IPS-18c (cell line): ENCODE measurements around the gene CD248.
A peak's percentile ranks its signal among the peaks of the same experiment; 100 is the strongest.

Source experiments
- H3K4me3 ChIP-seq: 2 replicates; pipeline ENCODE4 v1.7.0; 2013; ENCODE audit warnings: low read depth, mild to moderate bottlenecking, low read length, moderate library complexity; ENCODE audit not compliant: insufficient read depth
- H3K9me3 ChIP-seq: one replicate; pipeline ENCODE4 v1.6.1; 2013; ENCODE audit warnings: mild to moderate bottlenecking, low read length, moderate library complexity; ENCODE audit not compliant: control insufficient read depth, insufficient read depth

CD248 gene

GRCh38 chr11:66302656-66303055, 14.2 kb downstream of the CD248 start:
- no peak overlapping the region for H3K4me3 ChIP-seq
- H3K9me3 ChIP-seq, result no peaks in the 10 kb centered on the region

- H3K4me3 ChIP-seq, result no peak overlapping the region
- H3K9me3 ChIP-seq, result no peaks in the 10 kb centered on the region
These were observed 17.7 kb downstream of the CD248 start for GRCh38 chr11:66299186-66299585.

- no peak overlapping the region for H3K4me3 ChIP-seq
These were observed 19.2 kb downstream of the CD248 start for GRCh38 chr11:66297610-66298009.

GRCh38 chr11:66294626-66295620, 21.9 kb downstream of the CD248 start:
- Histone ChIP-seq H3K4me3 (no peak overlapping the region), H3K9me3 (no peaks in the 10 kb centered on the region)

More at GRCh38 chr11:66297610-66298009, 19.2 kb downstream of the CD248 start:
- H3K9me3 ChIP-seq, result no peaks in the 10 kb centered on the region

GRCh38 chr11:66293777-66294625, 22.8 kb downstream of the CD248 start:
- Histone ChIP-seq H3K9me3 (no peaks in the 10 kb centered on the region), H3K4me3 (no peak overlapping the region)

GRCh38 chr11:66293352-66293751, 23.5 kb downstream of the CD248 start:
- no peak overlapping the region for H3K4me3 ChIP-seq
- no peaks in the 10 kb centered on the region for H3K9me3 ChIP-seq

- Histone ChIP-seq H3K4me3 (peak overlapping the region; percentile 63; the same call in 1 of the 2 replicates), H3K9me3 (no peaks in the 10 kb centered on the region)
These were observed 24.1 kb downstream of the CD248 start for GRCh38 chr11:66292543-66293332.

GRCh38 chr11:66291706-66292542, 24.9 kb downstream of the CD248 start, which contains the start of gene TMEM151A:
Gene TMEM151A, plus strand, starts transcription at chr11:66291894. Its CDS starts 120 bp downstream, at chr11:66292014.
- peak within 1 kb of the TSS; percentile 63 for H3K4me3 ChIP-seq

GRCh38 chr11:66291303-66291705, 25.5 kb downstream of the CD248 start:
- H3K9me3 ChIP-seq, result no peaks in the 10 kb centered on the region
- H3K4me3 ChIP-seq, result peak overlapping the region; percentile 63; the same call in 1 of the 2 replicates

More at GRCh38 chr11:66291706-66292542, 24.9 kb downstream of the CD248 start, which contains the start of gene TMEM151A:
- no peaks in the 10 kb centered on the region for H3K9me3 ChIP-seq

GRCh38 chr11:66290330-66290621, 26.6 kb downstream of the CD248 start:
- peak overlapping the region; percentile 72; the same call in 1 of the 2 replicates for H3K4me3 ChIP-seq
- peaks cover 2% of the 10 kb centered on the region for H3K9me3 ChIP-seq

GRCh38 chr11:66289548-66290329, 27.1 kb downstream of the CD248 start:
- Histone ChIP-seq H3K4me3 (peak overlapping the region; percentile 72), H3K9me3 (peaks cover 2% of the 10 kb centered on the region)

GRCh38 chr11:66288671-66289547, 27.9 kb downstream of the CD248 start, which contains the start of gene YIF1A:
Gene YIF1A, minus strand, starts transcription at chr11:66289143. Its CDS starts 158 bp downstream, at chr11:66288985.
- peak within 1 kb of the TSS; percentile 81 for H3K4me3 ChIP-seq

GRCh38 chr11:66287889-66288670, 28.8 kb downstream of the CD248 start:
- Histone ChIP-seq H3K4me3 (peak overlapping the region; percentile 81), H3K9me3 (peaks cover 2% of the 10 kb centered on the region)

More at GRCh38 chr11:66288671-66289547, 27.9 kb downstream of the CD248 start, which contains the start of gene YIF1A:
- peaks cover 2% of the 10 kb centered on the region for H3K9me3 ChIP-seq
